Adrenal gland (tissue), 12 donors: Measurements from ENCODE around the gene TBC1D14. TPM values are rescaled to one million over a fixed set of nuclear protein-coding genes. Genes with fewer than 3 reads are reported as not detected.
A peak's percentile ranks its signal among the peaks of the same experiment; 100 is the strongest.

ENCODE experiments used
- DNase-seq, 7 donors: peaks; one replicate each; pipeline ENCODE4 v3.0.0-alpha.2; 2019 to 2020
- H3K27ac ChIP-seq, 5 donors: fragments of 200-600 bp; sonication (generic) in 4 of 5; 1 replicate in 3 of 5; 2 replicates in 2 of 5; pipeline versions ENCODE4 v1.5.1 to v1.8.0; 2016 to 2020; ENCODE audit warnings: mild to moderate bottlenecking in 1 of 5
- H3K27me3 ChIP-seq: fragments of 200-600 bp; 2 replicates; pipeline ENCODE4 v1.8.0; 2021
- H3K36me3 ChIP-seq, 2 donors: fragments of 200-600 bp; replicated peaks in 1 of 2; 1 replicate in 1 of 2; 2 replicates in 1 of 2; pipeline versions ENCODE4 v1.5.1 to v1.8.0; 2018 to 2022
- H3K4me1 ChIP-seq, 2 donors: fragments of 200-600 bp; replicated peaks in 1 of 2; 1 replicate in 1 of 2; 2 replicates in 1 of 2; pipeline versions ENCODE4 v1.5.1 to v1.8.0; 2018 to 2021
- H3K4me3 ChIP-seq, 4 donors: fragments of 200-600 bp; sonication (generic) in 3 of 4; one replicate each; pipeline ENCODE4 v1.5.1; 2016 to 2018
- H3K9me3 ChIP-seq, 3 donors: fragments of 200-600 bp; sonication (generic) in 1 of 3; replicated peaks in 1 of 3; 1 replicate in 2 of 3; 2 replicates in 1 of 3; pipeline versions ENCODE4 v1.5.1 to v1.8.0; 2016 to 2021
- POLR2A ChIP-seq, 2 donors: fragments of 450-650 bp; IDR thresholded peaks; one replicate each; pipeline ENCODE4 v1.6.1; 2017; ENCODE audit warnings: antibody characterized with exemption in 2 of 2, mild to moderate bottlenecking in 2 of 2, moderate library complexity in 1 of 2
- WGBS, 4 donors: extraction: QIAGEN DNeasy Blood & Tissue Kit in 2 of 4; methylation state at CpG; one replicate each; pipeline versions ENCODE4 v1.1.5 to v1.1.7; 2013 to 2017; 5-methylcytosine and 5-hydroxymethylcytosine counted together
- intact Hi-C, 2 donors: fragments of 100-400 bp; cut with DNase I; formaldehyde crosslinking; loops; one replicate each; pipeline versions ENCODE4 v1.14.1 to v1.15.0; 2022 to 2023
- polyA plus RNA-seq, 3 donors: library from polyadenylated mRNA; stranded (reverse); fragments of 200-250 nt in 2 of 3; fragments of 350-450 nt in 1 of 3; fragmentation: Illumina TruSeq in 1 of 3; extraction: RNeasy Lipid Tissue Mini Kit (QIAGEN cat#74804) in 1 of 3; gene quantifications; one replicate each; pipeline ENCODE4 v1.2.3, GENCODE V29; 2013 to 2014
- total RNA-seq, 9 donors: library from RNA; depleted of rRNA in 4 of 9; stranded (reverse); fragments of >200 nt in 4 of 9; fragments of 120-200 nt in 1 of 9; fragmentation: NEBNext Ultra II Directional in 1 of 9; extraction: Animal tissue kit (Norgen Biotek cat#: 25700) in 1 of 9; gene quantifications; one replicate each; pipeline versions ENCODE4 v1.1.0 to v1.2.4, GENCODE V29; 2013 to 2023
- TF ChIP-seq, protein P1 (sequence below), 6 experiments: fragments of 450-650 bp in 4 of 6; fragments of 200-600 bp in 2 of 6; sonication (generic) in 1 of 6; IDR thresholded peaks; 1 replicate in 5 of 6; 2 replicates in 1 of 6; pipeline versions ENCODE4 v1.5.1 to v1.8.0; 2016 to 2021; ENCODE audit warnings: antibody characterized with exemption in 6 of 6, mild to moderate bottlenecking in 2 of 6, moderate library complexity in 1 of 6
- donor health status: healthy with polysubstance abuse.
- donor health status: Bipolar disorder and iron deficiency.
- donor health status: DM: yes; HTN: yes; CAD: no.
- donor health status: DM: no; HTN: no; CAD: no.
- donor health status: DM: no; HTN: no; CAD: no.
- donor health status: DM: yes; HTN: yes; CAD: no.

The TBC1D14 gene
- total and polyA plus RNA-seq, 12 donors, result 24.9 to 110 (median 83.0) TPM

DNA sequence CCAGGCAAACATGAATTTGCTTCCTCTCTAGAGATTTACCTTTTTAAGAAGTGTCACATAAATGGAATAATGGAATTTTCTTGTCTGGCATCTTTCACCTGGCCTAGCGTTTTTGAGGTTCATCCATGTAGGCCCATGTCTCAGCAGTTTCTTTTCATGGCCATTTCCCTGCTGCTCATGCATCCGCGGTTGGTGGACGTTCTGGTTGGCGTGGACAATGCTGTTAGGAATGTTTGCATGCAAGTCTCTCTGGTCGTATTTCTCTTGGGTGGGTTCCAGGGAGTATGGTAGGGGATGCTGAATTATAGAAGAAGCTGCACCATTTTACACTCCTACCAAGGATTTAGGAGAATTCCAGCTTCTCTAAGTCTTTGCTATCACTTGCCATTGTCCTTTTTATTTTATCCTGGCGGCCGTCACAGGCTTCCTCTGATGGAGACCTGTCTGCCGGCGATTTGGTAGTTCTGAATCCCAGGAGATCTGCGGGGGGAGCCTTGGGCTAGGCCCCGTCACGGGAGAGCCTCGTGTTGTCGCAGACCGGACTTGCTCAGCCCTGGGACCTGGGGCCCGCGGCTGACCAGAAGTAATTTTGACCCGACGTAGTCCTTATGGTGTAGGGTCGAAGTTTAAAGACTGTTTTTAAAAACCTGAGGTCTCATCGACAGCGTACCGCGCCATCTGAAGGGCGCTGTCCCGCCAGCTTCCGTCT is 76.6 kb downstream of the TBC1D14 start:
- intact Hi-C loops, result no loop called here
- peak overlapping the region in 3 of 4 donors; percentile 30 to 81 (median 46) for H3K4me3 ChIP-seq
- peak; percentile 53 to 78 (median 66) for DNase-seq
- TF ChIP-seq, protein P1, sequence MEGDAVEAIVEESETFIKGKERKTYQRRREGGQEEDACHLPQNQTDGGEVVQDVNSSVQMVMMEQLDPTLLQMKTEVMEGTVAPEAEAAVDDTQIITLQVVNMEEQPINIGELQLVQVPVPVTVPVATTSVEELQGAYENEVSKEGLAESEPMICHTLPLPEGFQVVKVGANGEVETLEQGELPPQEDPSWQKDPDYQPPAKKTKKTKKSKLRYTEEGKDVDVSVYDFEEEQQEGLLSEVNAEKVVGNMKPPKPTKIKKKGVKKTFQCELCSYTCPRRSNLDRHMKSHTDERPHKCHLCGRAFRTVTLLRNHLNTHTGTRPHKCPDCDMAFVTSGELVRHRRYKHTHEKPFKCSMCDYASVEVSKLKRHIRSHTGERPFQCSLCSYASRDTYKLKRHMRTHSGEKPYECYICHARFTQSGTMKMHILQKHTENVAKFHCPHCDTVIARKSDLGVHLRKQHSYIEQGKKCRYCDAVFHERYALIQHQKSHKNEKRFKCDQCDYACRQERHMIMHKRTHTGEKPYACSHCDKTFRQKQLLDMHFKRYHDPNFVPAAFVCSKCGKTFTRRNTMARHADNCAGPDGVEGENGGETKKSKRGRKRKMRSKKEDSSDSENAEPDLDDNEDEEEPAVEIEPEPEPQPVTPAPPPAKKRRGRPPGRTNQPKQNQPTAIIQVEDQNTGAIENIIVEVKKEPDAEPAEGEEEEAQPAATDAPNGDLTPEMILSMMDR (IDR thresholded peaks at IDR 0.05), result peak in 1 of 6 experiments; percentile 15
- no peak for TF ChIP-seq POLR2A (IDR thresholded peaks at IDR 0.05)
- no peaks in the 10 kb centered on the region for H3K27me3 ChIP-seq
- H3K4me1 ChIP-seq, result peaks cover 33 to 58% of the 10 kb centered on the region in 2 donors
- WGBS, 4 donors, result 4 to 6% (median 4%) methylated on average over 22 to 28 of the region's 28 CpGs
- H3K36me3 ChIP-seq, result peaks cover 0 to 7% of the 10 kb centered on the region in 2 donors
- peak overlapping the region; percentile 74 to 96 (median 92) for H3K27ac ChIP-seq
- no peaks in the 10 kb centered on the region for H3K9me3 ChIP-seq

DNA sequence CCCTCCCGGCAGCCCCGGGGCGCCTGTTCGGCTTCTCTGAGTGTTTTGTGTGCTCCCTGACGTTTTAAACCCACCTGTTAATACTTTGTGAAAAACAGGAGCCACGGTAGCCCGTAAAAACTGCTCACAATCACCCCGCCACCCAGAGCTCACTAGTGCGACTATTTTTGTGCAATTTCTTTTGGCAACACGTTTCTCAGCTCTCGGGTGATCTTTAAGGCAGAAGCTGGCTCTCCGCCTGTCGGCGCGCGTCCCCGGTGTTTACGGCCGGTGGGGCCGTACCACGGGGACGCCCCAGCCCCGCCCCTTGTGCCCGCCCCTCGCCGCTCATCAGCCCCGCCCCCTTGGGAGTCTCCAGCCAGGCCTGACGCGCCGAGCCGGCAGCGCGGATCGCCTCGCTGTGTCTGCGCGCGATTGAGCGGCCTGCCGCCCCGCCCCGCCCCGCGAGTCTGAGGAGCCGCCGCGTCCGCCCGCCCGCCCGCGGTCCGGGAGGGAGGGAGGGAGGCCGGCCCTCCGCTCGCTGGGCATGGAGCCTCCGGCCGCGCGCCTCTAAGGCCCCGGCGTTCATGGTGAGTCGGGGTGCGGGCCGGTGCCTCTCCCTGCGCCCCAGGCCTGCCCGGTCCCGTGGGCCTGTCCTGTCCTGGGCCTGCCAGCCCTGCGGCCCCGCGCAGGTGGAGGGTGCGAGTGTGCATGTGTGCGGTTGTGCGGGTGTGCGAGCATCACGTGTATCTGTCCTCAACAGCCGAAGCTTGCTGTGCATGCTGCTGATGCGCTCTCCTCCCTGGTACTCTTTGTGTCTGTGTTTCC is 77.4 kb downstream of the TBC1D14 start:
- peaks cover 41 to 65% of the 10 kb centered on the region in 2 donors for H3K4me1 ChIP-seq

DNA sequence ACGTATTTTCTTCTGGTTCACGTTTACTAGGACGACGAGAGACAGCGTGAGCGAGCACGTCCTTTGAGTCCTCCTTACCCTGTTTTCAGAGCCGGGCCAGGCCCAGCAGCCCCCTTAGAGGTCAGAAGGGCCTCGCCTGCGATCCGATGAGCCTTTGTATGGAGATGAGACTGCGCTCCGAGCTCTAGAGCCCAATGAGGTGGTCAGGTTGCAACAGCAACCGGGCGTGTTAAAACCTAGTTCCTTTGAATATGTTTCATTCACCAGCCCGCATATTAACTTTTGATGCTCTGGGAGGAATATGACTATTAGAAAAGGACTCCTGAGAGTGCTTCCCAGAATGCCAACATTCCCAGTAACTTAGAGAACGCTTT is 77.9 kb downstream of the TBC1D14 start:
- H3K27me3 ChIP-seq, result no peaks in the 10 kb centered on the region
- peak overlapping the region; percentile 13 to 81 (median 30) for H3K4me3 ChIP-seq
- 3 to 7% (median 3%) methylated on average over 11 to 17 of the region's 17 CpGs for WGBS, 4 donors
- H3K36me3 ChIP-seq, result peaks cover 0 to 7% of the 10 kb centered on the region in 2 donors
- H3K4me1 ChIP-seq, result peaks cover 46 to 71% of the 10 kb centered on the region in 2 donors
- intact Hi-C loops, result no loop called here
- DNase-seq, result peak in 1 of 7 donors; percentile 33
- TF ChIP-seq, protein P1 (IDR thresholded peaks at IDR 0.05), result no peak
- no peak for TF ChIP-seq POLR2A (IDR thresholded peaks at IDR 0.05)
- H3K27ac ChIP-seq, result peak overlapping the region; percentile 21 to 96 (median 92)
- no peaks in the 10 kb centered on the region for H3K9me3 ChIP-seq

More for the DNA sequence above, 77.4 kb downstream of the TBC1D14 start:
- intact Hi-C loops, result no loop called here
- Histone ChIP-seq H3K36me3 (peaks cover 0 to 7% of the 10 kb centered on the region in 2 donors), H3K4me3 (peak overlapping the region; percentile 13 to 81 (median 38)), H3K9me3 (no peaks in the 10 kb centered on the region), H3K27me3 (no peaks in the 10 kb centered on the region), H3K27ac (peak overlapping the region; percentile 74 to 96 (median 92))
- WGBS, 4 donors, result 0 to 1% (median 1%) methylated on average over 21 to 78 of the region's 78 CpGs
- peak; percentile 94 to 97 (median 96) for DNase-seq
- TF ChIP-seq POLR2A (IDR thresholded peaks at IDR 0.05), result peak in 1 of 2 donors; percentile 85
- TF ChIP-seq, protein P1 (IDR thresholded peaks at IDR 0.05), result peak in 2 of 6 experiments; percentile 7
